WTC11 (cell line): Measurements from ENCODE around the gene LILRB2.

ENCODE experiments used
- CBFB ChIP-seq: sonication (generic); formaldehyde crosslinking; IDR thresholded peaks from 2 replicates; pipeline ENCODE4 v1.8.1; 2022; ENCODE audit warnings: mild to moderate bottlenecking, low read depth, missing genetic modification reagents
- CREB1 ChIP-seq: sonication (generic); formaldehyde crosslinking; IDR thresholded peaks from 2 replicates; pipeline ENCODE4 v1.8.0; 2023; ENCODE audit warnings: mild to moderate bottlenecking, missing genetic modification reagents
- ELF4 ChIP-seq: sonication (generic); formaldehyde crosslinking; IDR thresholded peaks from 2 replicates; pipeline ENCODE4 v1.8.1; 2022; ENCODE audit warnings: low read depth, mild to moderate bottlenecking, moderate library complexity, missing genetic modification reagents
- GABPB1 ChIP-seq: sonication (generic); formaldehyde crosslinking; IDR thresholded peaks from 2 replicates; pipeline ENCODE4 v1.8.1; 2023; ENCODE audit warnings: mild to moderate bottlenecking, missing genetic modification reagents
- JUN ChIP-seq: sonication (generic); formaldehyde crosslinking; IDR thresholded peaks from 2 replicates; pipeline ENCODE4 v1.8.0; 2023; ENCODE audit warnings: mild to moderate bottlenecking, missing genetic modification reagents
- NFYB ChIP-seq: sonication (generic); formaldehyde crosslinking; conservative IDR thresholded peaks from 2 replicates; pipeline ENCODE4 v1.8.0; 2022; ENCODE audit warnings: low read depth, missing genetic modification reagents
- SP1 ChIP-seq: sonication (generic); formaldehyde crosslinking; conservative IDR thresholded peaks from 2 replicates; pipeline ENCODE4 v1.8.1; 2022; ENCODE audit warnings: missing genetic modification reagents
- TCF7 ChIP-seq: sonication (generic); formaldehyde crosslinking; IDR thresholded peaks from 2 replicates; pipeline ENCODE4 v1.8.0; 2022; ENCODE audit warnings: mild to moderate bottlenecking, low read depth, missing genetic modification reagents, moderate library complexity
- USF2 ChIP-seq: sonication (generic); formaldehyde crosslinking; IDR thresholded peaks from 2 replicates; pipeline ENCODE4 v1.8.1; 2023; ENCODE audit warnings: mild to moderate bottlenecking, missing genetic modification reagents, moderate library complexity
- TF ChIP-seq, protein P1 (sequence below): fragments of 200-600 bp; IDR thresholded peaks from 2 replicates; pipeline ENCODE4 v1.8.0; 2022; ENCODE audit warnings: antibody characterized with exemption
- TF ChIP-seq, protein P2 (sequence below): fragments of 250-450 bp; sonication (Bioruptor Pico); IDR thresholded peaks from 2 replicates; pipeline ENCODE4 v2.1.2; 2022; ENCODE audit warnings: mild to moderate bottlenecking, moderate library complexity
- TF ChIP-seq, protein P3 (sequence below): sonication (generic); formaldehyde crosslinking; IDR thresholded peaks from 2 replicates; pipeline ENCODE4 v1.8.0; 2022; ENCODE audit warnings: mild to moderate bottlenecking, missing genetic modification reagents
- TF ChIP-seq, protein P4 (sequence below): sonication (generic); formaldehyde crosslinking; IDR thresholded peaks from 2 replicates; pipeline ENCODE4 v1.8.1; 2023; ENCODE audit warnings: mild to moderate bottlenecking, missing genetic modification reagents, moderate library complexity

GRCh38 chr19:54271106-54271505 lies 9.8 kb downstream of the LILRB2 start:
- TF ChIP-seq, protein P1, sequence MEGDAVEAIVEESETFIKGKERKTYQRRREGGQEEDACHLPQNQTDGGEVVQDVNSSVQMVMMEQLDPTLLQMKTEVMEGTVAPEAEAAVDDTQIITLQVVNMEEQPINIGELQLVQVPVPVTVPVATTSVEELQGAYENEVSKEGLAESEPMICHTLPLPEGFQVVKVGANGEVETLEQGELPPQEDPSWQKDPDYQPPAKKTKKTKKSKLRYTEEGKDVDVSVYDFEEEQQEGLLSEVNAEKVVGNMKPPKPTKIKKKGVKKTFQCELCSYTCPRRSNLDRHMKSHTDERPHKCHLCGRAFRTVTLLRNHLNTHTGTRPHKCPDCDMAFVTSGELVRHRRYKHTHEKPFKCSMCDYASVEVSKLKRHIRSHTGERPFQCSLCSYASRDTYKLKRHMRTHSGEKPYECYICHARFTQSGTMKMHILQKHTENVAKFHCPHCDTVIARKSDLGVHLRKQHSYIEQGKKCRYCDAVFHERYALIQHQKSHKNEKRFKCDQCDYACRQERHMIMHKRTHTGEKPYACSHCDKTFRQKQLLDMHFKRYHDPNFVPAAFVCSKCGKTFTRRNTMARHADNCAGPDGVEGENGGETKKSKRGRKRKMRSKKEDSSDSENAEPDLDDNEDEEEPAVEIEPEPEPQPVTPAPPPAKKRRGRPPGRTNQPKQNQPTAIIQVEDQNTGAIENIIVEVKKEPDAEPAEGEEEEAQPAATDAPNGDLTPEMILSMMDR: no peak
- TF ChIP-seq GABPB1 (CRISPR knock-in tag) (no peak), SP1 (CRISPR knock-in tag) (no peak), JUN (CRISPR knock-in tag) (no peak), CREB1 (CRISPR knock-in tag) (no peak), TCF7 (CRISPR knock-in tag) (no peak), ELF4 (CRISPR knock-in tag) (no peak), USF2 (CRISPR knock-in tag) (no peak), CBFB (no peak), NFYB (CRISPR knock-in tag) (no peak)
- TF ChIP-seq, protein P2, sequence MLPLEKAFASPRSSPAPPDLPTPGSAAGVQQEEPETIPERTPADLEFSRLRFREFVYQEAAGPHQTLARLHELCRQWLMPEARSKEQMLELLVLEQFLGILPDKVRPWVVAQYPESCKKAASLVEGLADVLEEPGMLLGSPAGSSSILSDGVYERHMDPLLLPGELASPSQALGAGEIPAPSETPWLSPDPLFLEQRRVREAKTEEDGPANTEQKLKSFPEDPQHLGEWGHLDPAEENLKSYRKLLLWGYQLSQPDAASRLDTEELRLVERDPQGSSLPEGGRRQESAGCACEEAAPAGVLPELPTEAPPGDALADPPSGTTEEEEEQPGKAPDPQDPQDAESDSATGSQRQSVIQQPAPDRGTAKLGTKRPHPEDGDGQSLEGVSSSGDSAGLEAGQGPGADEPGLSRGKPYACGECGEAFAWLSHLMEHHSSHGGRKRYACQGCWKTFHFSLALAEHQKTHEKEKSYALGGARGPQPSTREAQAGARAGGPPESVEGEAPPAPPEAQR (CRISPR knock-in tag): no peak
- TF ChIP-seq, protein P3, sequence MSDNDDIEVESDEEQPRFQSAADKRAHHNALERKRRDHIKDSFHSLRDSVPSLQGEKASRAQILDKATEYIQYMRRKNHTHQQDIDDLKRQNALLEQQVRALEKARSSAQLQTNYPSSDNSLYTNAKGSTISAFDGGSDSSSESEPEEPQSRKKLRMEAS (CRISPR knock-in tag): no peak
- TF ChIP-seq, protein P4, sequence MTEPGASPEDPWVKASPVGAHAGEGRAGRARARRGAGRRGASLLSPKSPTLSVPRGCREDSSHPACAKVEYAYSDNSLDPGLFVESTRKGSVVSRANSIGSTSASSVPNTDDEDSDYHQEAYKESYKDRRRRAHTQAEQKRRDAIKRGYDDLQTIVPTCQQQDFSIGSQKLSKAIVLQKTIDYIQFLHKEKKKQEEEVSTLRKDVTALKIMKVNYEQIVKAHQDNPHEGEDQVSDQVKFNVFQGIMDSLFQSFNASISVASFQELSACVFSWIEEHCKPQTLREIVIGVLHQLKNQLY (CRISPR knock-in tag): no peak
